Motor neuron (in vitro differentiated cells): ENCODE results near the gene APBB1IP. TPM values are rescaled to one million over a fixed set of nuclear protein-coding genes. Genes with fewer than 3 reads are reported as not detected.
"Not testable (repeated sequence)": the region's sequence is repeated elsewhere in the genome, so short reads cannot be mapped to it uniquely, and the experiment has no call there.

ENCODE experiments used
- ATAC-seq, 8 experiments: fragments of 200-7000 bp; cut with Tn5 transposase; replicated peaks in 6 of 8; 2 replicates each; pipeline ENCODE4 v1.8.0; 2021; ENCODE audit warnings: mild to moderate bottlenecking in 8 of 8, moderate library complexity in 8 of 8
- H3K27ac ChIP-seq, 2 donors: fragments of 250-450 bp; sonication (Bioruptor Pico); 2 replicates each; pipeline ENCODE4 v1.9.0; 2021; ENCODE audit warnings: antibody characterized with exemption in 2 of 2, mild to moderate bottlenecking in 2 of 2, moderate library complexity in 1 of 2
- H3K4me1 ChIP-seq, 2 donors: fragments of 250-450 bp; sonication (Bioruptor Pico); replicated peaks in 1 of 2; 2 replicates each; pipeline ENCODE4 v1.6.1; 2021; ENCODE audit warnings: antibody characterized with exemption in 2 of 2, mild to moderate bottlenecking in 2 of 2, moderate library complexity in 1 of 2
- H3K4me3 ChIP-seq, 5 donors: fragments of 250-450 bp; sonication (Bioruptor Pico); 2 replicates each; pipeline ENCODE4 v1.9.0; 2021; ENCODE audit warnings: antibody characterized with exemption in 5 of 5, mild to moderate bottlenecking in 5 of 5, moderate library complexity in 4 of 5
- WGBS, 10 experiments: fragments of 450-650 bp; shearing (Covaris generic); methylation state at CpG; one replicate each; pipeline ENCODE4 v1.0.0; 2022; 5-methylcytosine and 5-hydroxymethylcytosine counted together
- in situ Hi-C, 9 experiments: fragments of 400-800 bp; cut with MboI; loops; one replicate each; pipeline ENCODE4 v1.15.0; 2021; ENCODE audit warnings: low sequenced_read_pairs in 9 of 9, low pct_unique_long_range_greater_than_20kb in 2 of 9; ENCODE audit not compliant: unreplicated experiment in 9 of 9
- total RNA-seq, 8 experiments: library from RNA; unstranded; fragments of 300-600 nt; gene quantifications; 2 replicates each; pipeline versions ENCODE4 v1.2.3 to v1.2.4, GENCODE V29; 2022

The APBB1IP gene
- total RNA-seq, 8 experiments from 2014 or later = 0.13 to 12.2 (median 0.28) TPM; not detected in 5

- peak in 1 of 8 experiments; percentile 35 for ATAC-seq
- WGBS, 10 experiments = 53 to 90% (median 81%) methylated on average over 1 to 8 of the region's 8 CpGs; no CpG with 5 or more reads in 2 of the 10 experiments
- in situ Hi-C loops = no loop called here
These were observed 10.7 kb downstream of the APBB1IP start for GRCh38 chr10:26448706-26449435.

GRCh38 chr10:26449726-26450125 lies 11.6 kb downstream of the APBB1IP start:
- H3K4me3 ChIP-seq = no peak overlapping the region
- H3K27ac ChIP-seq = no peak overlapping the region
- H3K4me1 ChIP-seq = no peaks in the 10 kb centered on the region
- in situ Hi-C loops = no loop called here
- 14 to 100% (median 79%) methylated on average over 1 to 3 of the region's 3 CpGs; no CpG with 5 or more reads in 3 of the 10 experiments for WGBS, 10 experiments
- no peak for ATAC-seq

More at GRCh38 chr10:26448706-26449435, 10.7 kb downstream of the APBB1IP start:
- Histone ChIP-seq H3K4me1 (no peaks in the 10 kb centered on the region), H3K27ac (no peak overlapping the region), H3K4me3 (no peak overlapping the region)

GRCh38 chr10:26451903-26452302 lies 13.8 kb downstream of the APBB1IP start:
- H3K4me3 ChIP-seq = no peak overlapping the region
- in situ Hi-C loops = no loop called here
- 0 to 72% (median 21%) methylated on average over 1 to 4 of the region's 4 CpGs for WGBS, 10 experiments
- no peak overlapping the region for H3K27ac ChIP-seq
- ATAC-seq = no peak
- no peaks in the 10 kb centered on the region for H3K4me1 ChIP-seq

GRCh38 chr10:26453850-26454249 lies 15.7 kb downstream of the APBB1IP start:
- no peaks in the 10 kb centered on the region for H3K4me1 ChIP-seq
- in situ Hi-C loops = no loop called here
- ATAC-seq = no peak
- no peak overlapping the region for H3K27ac ChIP-seq
- no peak overlapping the region for H3K4me3 ChIP-seq
- WGBS, 10 experiments = 17 to 100% (median 80%) methylated on average over 1 to 2 of the region's 2 CpGs; no CpG with 5 or more reads in 1 of the 10 experiments

GRCh38 chr10:26454891-26455290 lies 16.8 kb downstream of the APBB1IP start:
- Histone ChIP-seq H3K4me1 (no peaks in the 10 kb centered on the region), H3K27ac (no peak overlapping the region), H3K4me3 (no peak overlapping the region)
- in situ Hi-C loops = no loop called here
- WGBS, 10 experiments = 40 to 100% (median 82%) methylated on average over 1 to 2 of the region's 2 CpGs; no CpG with 5 or more reads in 4 of the 10 experiments
- no peak for ATAC-seq

GRCh38 chr10:26455567-26456315 lies 17.6 kb downstream of the APBB1IP start:
- in situ Hi-C loops = no loop called here
- WGBS, 10 experiments = 11 to 91% (median 86%) methylated on average over 5 to 7 of the region's 7 CpGs
- H3K4me1 ChIP-seq = no peaks in the 10 kb centered on the region
- ATAC-seq = no peak
- H3K27ac ChIP-seq = no peak overlapping the region
- H3K4me3 ChIP-seq = no peak overlapping the region

GRCh38 chr10:26457088-26457487 lies 18.9 kb downstream of the APBB1IP start:
- no peaks in the 10 kb centered on the region for H3K4me1 ChIP-seq
- ATAC-seq = no peak
- WGBS, 10 experiments = 42 to 100% (median 90%) methylated on average over 1 to 5 of the region's 5 CpGs
- no peak overlapping the region for H3K4me3 ChIP-seq
- no peak overlapping the region for H3K27ac ChIP-seq
- in situ Hi-C loops = no loop called here

GRCh38 chr10:26460736-26461135 lies 22.6 kb downstream of the APBB1IP start:
- 11 to 100% (median 73%) methylated on average over 1 to 2 of the region's 2 CpGs for WGBS, 10 experiments
- H3K4me3 ChIP-seq = no peak overlapping the region
- no peak for ATAC-seq
- in situ Hi-C loops = no loop called here
- H3K4me1 ChIP-seq = no peaks in the 10 kb centered on the region
- no peak overlapping the region for H3K27ac ChIP-seq

- ATAC-seq = no peak
- H3K4me3 ChIP-seq = no peak overlapping the region
- no peaks in the 10 kb centered on the region for H3K4me1 ChIP-seq
- H3K27ac ChIP-seq = no peak overlapping the region
- WGBS, 10 experiments = 29 to 100% (median 88%) methylated on average over 1 of the region's 1 CpG; no CpG with 5 or more reads in 3 of the 10 experiments
- in situ Hi-C loops = no loop called here
These were observed 25.8 kb downstream of the APBB1IP start for GRCh38 chr10:26463986-26464385.

- Histone ChIP-seq H3K4me1 (no peaks in the 10 kb centered on the region), H3K4me3 (no peak overlapping the region), H3K27ac (no peak overlapping the region)
- in situ Hi-C loops = no loop called here
- ATAC-seq = no peak
- WGBS, 10 experiments = 7 to 100% (median 85%) methylated on average over 1 to 3 of the region's 3 CpGs; no CpG with 5 or more reads in 1 of the 10 experiments
These were observed 26.6 kb downstream of the APBB1IP start for GRCh38 chr10:26464632-26465280.

- 49 to 100% (median 95%) methylated on average over 1 to 5 of the region's 6 CpGs; no CpG with 5 or more reads in 4 of the 10 experiments for WGBS, 10 experiments
- ATAC-seq, H3K4me1 ChIP-seq, H3K27ac ChIP-seq, H3K4me3 ChIP-seq, in situ Hi-C loops: not testable (repeated sequence)
These were observed 28.4 kb downstream of the APBB1IP start for GRCh38 chr10:26466531-26466930.

GRCh38 chr10:26467639-26468038 lies 29.5 kb downstream of the APBB1IP start:
- no peak overlapping the region for H3K27ac ChIP-seq
- WGBS, 10 experiments = 85 to 100% (median 93%) methylated on average over 2 to 4 of the region's 4 CpGs; no CpG with 5 or more reads in 3 of the 10 experiments
- ATAC-seq = no peak
- in situ Hi-C loops = no loop called here
- no peak overlapping the region for H3K4me3 ChIP-seq
- no peaks in the 10 kb centered on the region for H3K4me1 ChIP-seq

GRCh38 chr10:26468291-26468690 lies 30.1 kb downstream of the APBB1IP start:
- H3K4me1 ChIP-seq = no peaks in the 10 kb centered on the region
- in situ Hi-C loops = no loop called here
- H3K27ac ChIP-seq = no peak overlapping the region
- ATAC-seq = no peak
- WGBS, 10 experiments = 8 to 100% (median 59%) methylated on average over 1 to 3 of the region's 3 CpGs
- H3K4me3 ChIP-seq = no peak overlapping the region
